Stimulated activated naive B cell treated with anti-CD40 and anti-IgM and Interleukin-4, amounts not matched to agents 10 μg/mL and 1 μg/mL and 100 μg/mL, for 72 hours (primary cell): ENCODE results near the gene CLDN4.
"Not testable (repeated sequence)": the region's sequence is repeated elsewhere in the genome, so short reads cannot be mapped to it uniquely, and the experiment has no call there.

Experiments
- ATAC-seq, 2 donors: fragments of 150-1000 bp; cut with Tn5 transposase; replicated peaks; 2 replicates each; pipeline ENCODE4 v1.10.0; 2021; ENCODE audit warnings: moderate library complexity in 1 of 2
- DNase-seq: peaks from one replicate; pipeline ENCODE4 v3.0.0; 2021
- H3K27ac Mint-ChIP-seq: one replicate; pipeline ENCODE4 v1.8.0; 2022; ENCODE audit warnings: mild to moderate bottlenecking, mixed read lengths
- H3K27me3 Mint-ChIP-seq, 2 donors: one replicate each; pipeline ENCODE4 v1.8.0; 2022; ENCODE audit warnings: mixed read lengths in 2 of 2
- H3K36me3 Mint-ChIP-seq, 2 donors: one replicate each; pipeline ENCODE4 v1.8.0; 2022; ENCODE audit warnings: mixed read lengths in 2 of 2, mild to moderate bottlenecking in 1 of 2
- H3K4me1 Mint-ChIP-seq, 2 donors: one replicate each; pipeline ENCODE4 v1.8.0; 2022; ENCODE audit warnings: mixed read lengths in 2 of 2, mild to moderate bottlenecking in 1 of 2
- H3K4me3 Mint-ChIP-seq, 2 donors: one replicate each; pipeline ENCODE4 v1.8.0; 2022; ENCODE audit warnings: mild to moderate bottlenecking in 2 of 2, mixed read lengths in 2 of 2, moderate library complexity in 1 of 2
- H3K9me3 Mint-ChIP-seq, 2 donors: one replicate each; pipeline ENCODE4 v1.8.0; 2022; ENCODE audit warnings: mixed read lengths in 2 of 2, mild to moderate bottlenecking in 1 of 2

Gene CLDN4, protein sequence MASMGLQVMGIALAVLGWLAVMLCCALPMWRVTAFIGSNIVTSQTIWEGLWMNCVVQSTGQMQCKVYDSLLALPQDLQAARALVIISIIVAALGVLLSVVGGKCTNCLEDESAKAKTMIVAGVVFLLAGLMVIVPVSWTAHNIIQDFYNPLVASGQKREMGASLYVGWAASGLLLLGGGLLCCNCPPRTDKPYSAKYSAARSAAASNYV

DNA sequence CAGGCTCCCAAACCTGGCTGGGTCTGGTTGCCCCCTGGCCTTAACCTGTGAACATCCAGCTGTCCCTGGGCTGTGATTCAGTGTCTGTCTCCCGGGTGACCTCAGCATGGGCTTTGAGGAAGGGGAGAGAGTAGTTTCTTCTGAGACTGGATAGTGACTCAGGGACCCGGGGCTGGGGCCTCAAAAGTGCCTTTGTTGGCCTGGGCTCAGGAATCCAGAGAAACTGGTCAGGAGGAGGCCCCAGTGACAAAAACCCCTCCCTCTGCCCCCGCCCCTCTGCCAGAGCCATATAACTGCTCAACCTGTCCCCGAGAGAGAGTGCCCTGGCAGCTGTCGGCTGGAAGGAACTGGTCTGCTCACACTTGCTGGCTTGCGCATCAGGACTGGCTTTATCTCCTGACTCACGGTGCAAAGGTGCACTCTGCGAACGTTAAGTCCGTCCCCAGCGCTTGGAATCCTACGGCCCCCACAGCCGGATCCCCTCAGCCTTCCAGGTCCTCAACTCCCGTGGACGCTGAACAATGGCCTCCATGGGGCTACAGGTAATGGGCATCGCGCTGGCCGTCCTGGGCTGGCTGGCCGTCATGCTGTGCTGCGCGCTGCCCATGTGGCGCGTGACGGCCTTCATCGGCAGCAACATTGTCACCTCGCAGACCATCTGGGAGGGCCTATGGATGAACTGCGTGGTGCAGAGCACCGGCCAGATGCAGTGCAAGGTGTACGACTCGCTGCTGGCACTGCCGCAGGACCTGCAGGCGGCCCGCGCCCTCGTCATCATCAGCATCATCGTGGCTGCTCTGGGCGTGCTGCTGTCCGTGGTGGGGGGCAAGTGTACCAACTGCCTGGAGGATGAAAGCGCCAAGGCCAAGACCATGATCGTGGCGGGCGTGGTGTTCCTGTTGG lies at the start of gene CLDN4:
CLDN4 (plus strand) TSS at position 316 of the 903 bp plus-strand sequence; CDS start at position 522, 206 bp downstream.
- DNase-seq (no peak), ATAC-seq (no peak)
- Mint-ChIP-seq H3K27me3 (no peaks in the 10 kb centered on the region), H3K27ac (peak within 1 kb of the TSS; percentile 76), H3K4me3 (no peak within 1 kb of the TSS), H3K4me1 (peaks cover 27 to 38% of the 10 kb centered on the region in 2 donors), H3K9me3 (no peaks in the 10 kb centered on the region), H3K36me3 (no peaks in the 10 kb centered on the region)

DNA sequence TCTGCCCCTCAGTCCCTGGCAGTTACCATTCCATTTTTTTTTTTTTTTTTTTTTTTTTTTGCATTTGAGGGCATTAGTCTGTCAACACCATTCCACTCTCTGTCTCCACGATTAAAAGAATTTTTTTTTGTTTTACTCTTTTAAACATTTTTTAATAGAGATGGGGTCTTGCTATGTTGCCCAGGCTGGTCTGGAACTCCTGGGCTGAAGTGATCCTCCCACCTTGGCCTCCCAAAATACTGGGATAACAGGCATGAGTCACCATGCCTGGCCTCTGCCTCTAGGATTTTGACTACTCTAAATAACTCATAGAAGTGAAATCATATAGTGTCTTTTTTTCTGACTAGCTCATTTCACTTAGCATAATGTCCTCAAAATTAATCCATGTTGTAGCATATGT lies 44.2 kb upstream of the CLDN4 start:
- no peaks in the 10 kb centered on the region for H3K36me3 Mint-ChIP-seq
- no peak overlapping the region for H3K27ac Mint-ChIP-seq
- H3K27me3 Mint-ChIP-seq: peaks cover 0 to 1% of the 10 kb centered on the region in 2 donors
- H3K4me3 Mint-ChIP-seq: no peak overlapping the region
- peaks cover 0 to 7% of the 10 kb centered on the region in 2 donors for H3K9me3 Mint-ChIP-seq
- H3K4me1 Mint-ChIP-seq: no peaks in the 10 kb centered on the region
- DNase-seq: no peak
- ATAC-seq: no peak

DNA sequence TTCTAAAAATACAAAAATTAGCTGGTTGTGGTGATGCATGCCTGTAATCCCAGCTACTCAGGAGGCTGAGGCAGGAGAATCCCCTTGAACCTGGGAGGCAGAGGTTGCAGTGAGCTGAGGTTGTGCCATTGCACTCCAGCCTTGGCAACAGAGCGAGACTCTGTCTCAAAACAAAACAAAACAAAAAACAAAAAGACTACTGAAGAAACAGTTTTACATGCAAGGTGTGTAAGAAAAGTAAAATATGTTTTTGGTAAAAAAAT lies 43.1 kb upstream of the CLDN4 start:
- H3K36me3 Mint-ChIP-seq, H3K4me1 Mint-ChIP-seq, H3K4me3 Mint-ChIP-seq, ATAC-seq, H3K9me3 Mint-ChIP-seq, H3K27ac Mint-ChIP-seq, DNase-seq: not testable (repeated sequence)
- peaks cover 0 to 11% of the 10 kb centered on the region in 2 donors for H3K27me3 Mint-ChIP-seq

DNA sequence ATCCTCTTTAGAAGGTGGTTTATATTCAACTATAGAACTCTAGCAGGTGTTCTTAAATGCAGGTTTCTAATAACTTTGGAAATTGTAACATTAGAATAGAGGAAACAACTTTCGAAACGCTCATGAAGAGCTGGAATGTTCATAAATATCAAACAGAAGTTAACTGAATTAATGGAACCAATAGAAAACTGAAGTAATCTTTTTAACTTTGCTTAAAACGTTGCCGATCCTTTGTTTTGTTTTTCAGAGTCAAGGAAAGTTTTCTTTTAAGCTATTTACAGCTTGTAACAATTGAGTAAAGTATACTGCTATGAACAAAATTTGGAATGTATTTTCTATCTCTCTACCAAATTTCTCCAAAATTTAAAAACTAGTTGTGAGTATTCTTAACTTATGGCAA lies 41.7 kb upstream of the CLDN4 start:
- H3K4me1 Mint-ChIP-seq: peaks cover 0 to 6% of the 10 kb centered on the region in 2 donors
- H3K36me3 Mint-ChIP-seq: no peaks in the 10 kb centered on the region
- peaks cover 0 to 11% of the 10 kb centered on the region in 2 donors for H3K27me3 Mint-ChIP-seq
- H3K9me3 Mint-ChIP-seq: peaks cover 3% of the 10 kb centered on the region in 2 donors
- no peak overlapping the region for H3K4me3 Mint-ChIP-seq
- ATAC-seq (no peak), DNase-seq (no peak)
- H3K27ac Mint-ChIP-seq: no peak overlapping the region

DNA sequence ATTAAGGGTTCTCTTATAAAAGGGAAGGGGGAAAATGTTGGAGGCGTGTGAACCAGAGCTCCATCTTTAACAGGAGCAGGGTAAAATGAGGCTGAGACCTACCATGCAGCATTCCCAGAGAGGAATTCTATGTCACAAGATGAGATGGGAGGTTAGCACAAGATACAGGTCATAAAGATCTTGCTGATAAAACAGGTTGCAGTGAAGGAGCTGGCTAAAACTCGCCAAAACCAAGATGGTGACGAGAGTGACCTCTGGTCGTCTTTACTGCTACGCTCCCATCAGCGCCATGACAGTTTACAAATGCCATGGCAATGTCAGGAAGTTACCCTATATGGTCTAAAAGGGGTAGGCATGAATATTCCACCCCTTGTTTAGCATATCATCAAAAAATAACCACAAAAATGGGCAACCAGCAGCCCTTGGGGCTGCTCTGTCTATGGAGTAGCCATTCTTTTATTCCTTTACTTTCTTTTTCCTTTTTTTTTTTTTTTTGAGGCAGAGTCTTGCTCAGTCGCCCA lies 39.6 kb upstream of the CLDN4 start:
- H3K4me3 Mint-ChIP-seq, H3K27ac Mint-ChIP-seq, H3K4me1 Mint-ChIP-seq, ATAC-seq, DNase-seq, H3K9me3 Mint-ChIP-seq, H3K36me3 Mint-ChIP-seq: not testable (repeated sequence)
- H3K27me3 Mint-ChIP-seq: peaks cover 0 to 11% of the 10 kb centered on the region in 2 donors

DNA sequence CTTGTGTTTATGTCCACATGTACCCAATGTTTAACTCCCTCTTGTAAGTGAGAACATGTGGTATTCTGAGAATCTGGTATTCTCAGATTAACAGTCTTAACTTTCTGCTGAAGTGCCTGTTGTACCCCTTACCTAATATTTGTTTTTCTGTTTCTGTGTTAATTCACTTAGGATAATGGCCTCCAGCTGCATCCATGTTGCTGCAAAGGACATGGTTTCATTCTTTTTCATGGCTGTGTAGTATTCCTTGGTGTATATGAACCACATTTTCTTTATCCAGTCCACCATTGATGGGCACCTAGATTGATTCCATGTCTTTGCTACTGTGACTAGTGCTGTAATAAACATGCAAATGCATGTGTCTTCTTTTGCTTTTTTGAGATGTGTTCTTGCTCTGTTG lies 35.6 kb upstream of the CLDN4 start:
- H3K27ac Mint-ChIP-seq, H3K36me3 Mint-ChIP-seq, H3K9me3 Mint-ChIP-seq, H3K4me1 Mint-ChIP-seq, DNase-seq, ATAC-seq, H3K4me3 Mint-ChIP-seq: not testable (repeated sequence)
- H3K27me3 Mint-ChIP-seq: peaks cover 0 to 23% of the 10 kb centered on the region in 2 donors

DNA sequence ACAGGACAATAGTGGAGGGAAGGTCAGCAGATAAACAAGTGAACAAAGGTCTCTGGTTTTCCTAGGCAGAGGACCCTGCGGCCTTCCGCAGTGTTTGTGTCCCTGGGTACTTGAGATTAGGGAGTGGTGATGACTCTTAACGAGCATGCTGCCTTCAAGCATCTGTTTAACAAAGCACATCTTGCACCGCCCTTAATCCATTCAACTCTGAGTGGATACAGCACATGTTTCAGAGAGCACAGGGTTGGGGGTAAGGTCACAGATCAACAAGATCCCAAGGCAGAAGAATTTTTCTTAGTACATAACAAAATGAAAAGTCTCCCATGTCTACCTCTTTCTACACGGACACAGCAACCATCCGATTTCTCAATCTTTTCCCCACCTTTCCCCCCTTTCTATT lies 34.1 kb upstream of the CLDN4 start:
- H3K27me3 Mint-ChIP-seq: peaks cover 4 to 28% of the 10 kb centered on the region in 2 donors
- H3K4me3 Mint-ChIP-seq, DNase-seq, H3K36me3 Mint-ChIP-seq, H3K27ac Mint-ChIP-seq, H3K4me1 Mint-ChIP-seq, H3K9me3 Mint-ChIP-seq, ATAC-seq: not testable (repeated sequence)

DNA sequence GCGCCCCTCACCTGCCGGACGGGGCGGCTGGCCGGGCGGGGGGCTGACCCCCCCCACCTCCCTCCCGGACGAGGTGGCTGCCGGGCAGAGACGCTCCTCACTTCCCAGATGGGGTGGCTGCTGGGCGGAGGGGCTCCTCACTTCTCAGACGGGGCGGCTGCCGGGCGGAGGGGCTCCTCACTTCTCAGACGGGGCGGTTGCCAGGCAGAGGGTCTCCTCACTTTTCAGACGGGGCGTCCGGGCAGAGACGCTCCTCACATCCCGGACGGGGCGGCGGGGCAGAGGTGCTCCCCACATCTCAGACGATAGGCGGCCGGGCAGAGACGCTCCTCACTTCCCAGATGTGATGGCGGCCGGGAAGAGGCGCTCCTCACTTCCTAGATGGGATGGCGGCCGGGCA lies 33.6 kb upstream of the CLDN4 start:
- not testable (repeated sequence) for H3K27ac Mint-ChIP-seq, H3K4me3 Mint-ChIP-seq, DNase-seq, H3K36me3 Mint-ChIP-seq, ATAC-seq, H3K4me1 Mint-ChIP-seq, H3K9me3 Mint-ChIP-seq
- peaks cover 4 to 23% of the 10 kb centered on the region in 2 donors for H3K27me3 Mint-ChIP-seq

DNA sequence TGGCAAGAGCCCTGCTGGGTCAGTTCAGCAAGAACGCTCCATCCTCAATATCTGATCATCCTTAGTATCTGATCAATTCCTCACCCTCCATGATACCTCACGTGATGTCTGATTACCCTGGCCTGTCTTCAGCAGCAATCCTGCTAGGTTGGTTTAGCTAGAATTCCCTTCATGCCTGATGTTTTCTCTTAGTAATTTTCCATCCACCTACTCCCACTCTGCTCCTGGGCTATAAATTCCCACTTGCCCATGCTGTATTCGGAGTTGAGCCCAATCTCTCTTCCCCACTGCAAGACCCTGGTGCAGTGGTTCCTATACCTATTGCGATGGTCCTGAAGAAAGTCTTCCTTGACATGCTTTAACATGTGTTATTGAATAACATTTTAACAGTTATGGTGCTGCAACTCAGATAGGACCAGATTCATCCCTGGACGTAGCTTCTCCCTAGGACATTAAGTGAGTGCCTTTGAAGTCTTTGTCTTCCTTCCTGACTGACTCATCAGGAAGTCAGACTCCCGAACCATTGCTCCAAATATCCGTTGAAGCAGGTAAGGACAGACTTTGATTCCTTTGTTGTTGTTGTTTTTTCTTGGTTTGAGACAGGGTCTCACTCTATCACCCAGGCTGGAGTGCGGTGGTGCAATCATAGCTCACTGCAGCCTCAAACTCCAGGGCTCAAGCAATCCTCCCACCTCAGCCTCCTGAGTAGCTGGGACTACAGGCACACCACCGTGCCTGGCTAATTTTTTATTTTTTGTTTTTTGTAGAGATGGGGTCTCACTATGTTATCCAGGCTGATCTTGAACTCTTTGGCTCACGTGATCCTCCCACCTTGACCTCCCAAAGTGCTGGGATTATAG lies 31.3 kb upstream of the CLDN4 start:
- Mint-ChIP-seq H3K9me3 (no peaks in the 10 kb centered on the region), H3K4me1 (no peaks in the 10 kb centered on the region), H3K27ac (no peak overlapping the region), H3K4me3 (no peak overlapping the region), H3K27me3 (peaks cover 6 to 21% of the 10 kb centered on the region in 2 donors), H3K36me3 (no peaks in the 10 kb centered on the region)
- DNase-seq (no peak), ATAC-seq (no peak)

DNA sequence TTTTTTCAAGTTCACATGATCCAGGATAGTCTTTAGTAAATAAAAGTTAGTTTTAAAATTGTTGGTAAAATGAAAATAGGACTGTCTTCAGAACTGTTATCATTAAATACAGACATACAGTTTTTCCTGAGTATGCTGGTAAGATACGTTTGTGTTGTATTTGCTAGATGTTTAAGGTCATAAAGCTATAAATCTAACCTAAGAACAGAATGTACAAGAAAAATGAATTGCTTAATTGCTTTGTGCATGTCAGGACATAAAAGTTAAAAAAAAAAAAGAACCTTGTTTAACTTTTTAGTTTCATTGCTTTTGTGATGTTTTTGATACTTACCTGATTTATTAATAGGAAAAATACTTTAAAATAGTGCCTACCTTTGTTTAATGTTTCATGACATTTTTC lies 29.2 kb upstream of the CLDN4 start:
- DNase-seq (no peak), ATAC-seq (no peak)
- Mint-ChIP-seq H3K4me1 (no peaks in the 10 kb centered on the region), H3K4me3 (no peak overlapping the region), H3K27me3 (peaks cover 9 to 31% of the 10 kb centered on the region in 2 donors), H3K9me3 (no peaks in the 10 kb centered on the region), H3K27ac (no peak overlapping the region), H3K36me3 (no peaks in the 10 kb centered on the region)

DNA sequence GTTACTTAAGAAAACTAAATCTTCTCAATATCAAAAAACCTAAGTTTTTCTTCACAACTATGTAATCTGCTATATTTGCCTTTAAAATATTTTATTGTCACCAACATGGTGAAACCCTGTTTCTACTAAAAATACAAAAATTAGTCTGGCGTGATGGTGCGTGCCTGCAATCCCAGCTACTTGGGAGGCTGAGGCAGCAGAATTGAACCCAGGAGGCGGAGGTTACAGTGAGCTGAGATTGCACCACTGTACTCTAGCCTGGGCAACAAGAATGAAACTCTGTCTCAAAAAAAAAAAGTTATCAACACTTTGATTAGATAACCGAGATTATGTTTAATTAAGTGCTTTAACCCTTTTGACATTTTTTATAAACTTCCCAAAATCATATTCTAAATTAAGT lies 28.3 kb upstream of the CLDN4 start:
- no peak overlapping the region for H3K27ac Mint-ChIP-seq
- H3K27me3 Mint-ChIP-seq: peaks cover 9 to 31% of the 10 kb centered on the region in 2 donors
- H3K36me3 Mint-ChIP-seq: no peaks in the 10 kb centered on the region
- DNase-seq (no peak), ATAC-seq (no peak)
- no peaks in the 10 kb centered on the region for H3K4me1 Mint-ChIP-seq
- no peak overlapping the region for H3K4me3 Mint-ChIP-seq
- H3K9me3 Mint-ChIP-seq: no peaks in the 10 kb centered on the region

DNA sequence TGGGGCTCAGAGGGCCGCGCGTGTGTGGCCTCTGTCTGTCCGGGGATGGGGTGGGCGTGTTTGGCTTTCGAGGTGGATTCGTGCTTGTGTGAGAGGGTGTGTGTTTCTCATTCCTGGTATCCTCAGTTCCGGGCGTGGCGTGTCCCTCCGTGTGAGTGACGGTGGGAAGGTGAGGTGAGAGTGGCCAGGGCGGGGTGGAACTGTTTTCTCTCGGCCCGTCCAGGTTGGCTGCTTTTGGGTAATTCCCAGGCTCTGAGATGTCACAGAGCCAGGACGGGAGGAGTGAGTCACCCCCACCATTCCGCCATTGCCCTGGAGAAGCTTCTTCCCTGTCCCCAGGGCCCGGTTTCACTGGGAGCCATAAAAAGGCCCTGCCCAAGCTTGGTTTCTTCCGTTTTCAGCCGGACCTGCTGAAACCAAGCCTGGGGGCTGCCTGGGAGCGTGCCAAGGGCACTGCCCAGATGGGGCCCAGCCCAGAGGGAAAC lies 21.3 kb upstream of the CLDN4 start:
- no peak for DNase-seq
- Mint-ChIP-seq H3K36me3 (no peaks in the 10 kb centered on the region), H3K9me3 (peaks cover 2 to 3% of the 10 kb centered on the region in 2 donors), H3K27me3 (peaks cover 10 to 29% of the 10 kb centered on the region in 2 donors), H3K4me3 (no peak overlapping the region), H3K4me1 (no peaks in the 10 kb centered on the region), H3K27ac (no peak overlapping the region)
- no peak for ATAC-seq

DNA sequence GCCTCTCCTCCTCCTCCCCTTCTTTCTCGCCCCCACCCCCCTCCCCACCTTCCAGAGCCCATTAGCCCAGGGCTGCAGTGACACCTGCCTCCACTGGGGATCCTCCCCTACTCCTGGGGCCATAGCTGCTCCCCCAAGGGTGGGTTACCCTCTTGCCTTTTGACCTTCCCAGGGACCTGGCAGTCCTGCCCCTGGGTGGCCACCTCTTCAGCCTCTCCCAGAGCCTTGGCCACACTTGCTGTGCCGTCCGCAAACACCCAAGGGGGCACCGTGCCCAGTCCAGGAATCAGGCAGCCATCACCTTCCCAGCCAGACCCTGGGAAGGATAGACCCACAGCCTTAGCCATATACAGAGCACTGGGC lies 19.8 kb upstream of the CLDN4 start:
- Mint-ChIP-seq H3K4me1 (no peaks in the 10 kb centered on the region), H3K27me3 (peaks cover 7 to 22% of the 10 kb centered on the region in 2 donors), H3K4me3 (no peak overlapping the region), H3K36me3 (no peaks in the 10 kb centered on the region), H3K27ac (no peak overlapping the region), H3K9me3 (peaks cover 2 to 3% of the 10 kb centered on the region in 2 donors)
- ATAC-seq (no peak), DNase-seq (no peak)

DNA sequence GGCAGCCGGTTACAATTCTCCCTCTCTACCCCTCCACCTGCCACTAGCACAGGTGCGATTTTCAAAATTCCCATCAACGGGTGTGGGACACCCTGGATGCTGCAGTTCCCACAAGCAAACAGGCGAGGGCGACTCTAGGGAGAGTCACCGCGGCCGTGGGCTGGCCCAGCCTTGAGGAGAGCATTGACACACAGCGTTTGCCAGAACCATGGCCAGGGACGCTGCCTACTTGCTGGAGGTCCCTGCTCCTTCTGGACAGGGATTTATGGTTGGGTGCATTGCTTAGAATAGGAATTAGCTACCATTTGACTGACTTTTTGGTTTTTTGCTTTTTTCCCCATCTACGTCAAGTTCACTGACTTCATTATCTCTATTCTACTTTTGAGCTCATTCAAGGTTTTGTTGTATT lies 19.0 kb upstream of the CLDN4 start:
- Mint-ChIP-seq H3K4me3 (no peak overlapping the region), H3K36me3 (no peaks in the 10 kb centered on the region), H3K9me3 (peaks cover 2 to 3% of the 10 kb centered on the region in 2 donors), H3K27me3 (peaks cover 7 to 25% of the 10 kb centered on the region in 2 donors), H3K27ac (no peak overlapping the region), H3K4me1 (no peaks in the 10 kb centered on the region)
- ATAC-seq (peak; percentile 77 to 90), DNase-seq (peak; percentile 23)
